HCT116 (cell line): ENCODE measurements around the gene WSCD2. TPM values are rescaled to one million over a fixed set of nuclear protein-coding genes. Genes with fewer than 3 reads are reported as not detected.

Experiments used
- ATAC-seq: fragments of 200-7000 bp; cut with Tn5 transposase; 2 replicates; pipeline ENCODE4 v1.9.1; 2020; ENCODE audit warnings: mild to moderate bottlenecking, moderate library complexity
- BruUV-seq: library from RNA; stranded (reverse); fragments of 400-500 nt; replicated peaks from 2 replicates; lab custom pipeline; 2021; lab: Mats Ljungman, UMichigan
- CTCF ChIA-PET: fragments of 300-600 bp; sonication (Branson Sonifier 250); formaldehyde crosslinking; loops from one replicate; lab custom pipeline; 2021; ENCODE audit warnings: antibody characterized with exemption; lab: Charles Lee
- POLR2A ChIA-PET: fragments of 300-600, 350-600 bp; sonication (Branson Sonifier 250); formaldehyde crosslinking; loops from one replicate; lab custom pipeline; 2021; ENCODE audit warnings: antibody characterized with exemption; lab: Charles Lee
- RAD21 ChIA-PET, 2 experiments: fragments of 300-600 bp; sonication (Branson Sonifier 250); formaldehyde crosslinking; loops; one replicate each; lab custom pipeline; 2023; ENCODE audit warnings: low total read pairs in 2 of 2; ENCODE audit not compliant: uncharacterized antibody in 2 of 2, unreplicated experiment in 2 of 2, low non-redundant PET in 1 of 2; lab: Charles Lee
- DNase-seq: peaks from one replicate; pipeline ENCODE4 v3.0.0-alpha.2; 2010; ENCODE audit warnings: low read depth, low spot score
- H2AFZ ChIP-seq: fragments of 200-600 bp; shearing (Covaris generic), sonication (generic); 2 replicates; pipeline ENCODE4 v1.6.1; 2017; ENCODE audit warnings: low read depth, mixed run types, mixed read lengths, antibody characterized with exemption, low read length; ENCODE audit not compliant: poor library complexity, severe bottlenecking
- H3K27ac ChIP-seq: 2 replicates; pipeline ENCODE4 v1.5.1; 2012; ENCODE audit warnings: low read depth, low read length
- H3K27me3 ChIP-seq: fragments of 200-600 bp; sonication (generic); 2 replicates; pipeline ENCODE4 v1.6.1; 2016; ENCODE audit warnings: mixed run types, low read length, mixed read lengths; ENCODE audit not compliant: insufficient read depth
- H3K36me3 ChIP-seq, 2 experiments: fragments of 200-500 bp in 1 of 2; fragments of 200-600 bp in 1 of 2; sonication (Bioruptor generic) in 1 of 2; sonication (generic) in 1 of 2; 2 replicates each; pipeline versions ENCODE4 v1.5.1 to v1.6.1; 2014 to 2016; ENCODE audit warnings: low read length in 2 of 2, inconsistent platforms in 1 of 2, mixed read lengths in 1 of 2, mixed run types in 1 of 2; ENCODE audit not compliant: insufficient read depth in 2 of 2, control insufficient read depth in 1 of 2
- H3K4me1 ChIP-seq, 2 experiments: fragments of 200-600 bp in 1 of 2; sonication (generic) in 1 of 2; 2 replicates each; pipeline versions ENCODE4 v1.5.1 to v1.6.1; 2012 to 2017; ENCODE audit warnings: low read length in 2 of 2, inconsistent platforms in 1 of 2, mild to moderate bottlenecking in 1 of 2, mixed read lengths in 1 of 2, mixed run types in 1 of 2, moderate library complexity in 1 of 2; ENCODE audit not compliant: insufficient read depth in 2 of 2, control insufficient read depth in 1 of 2
- H3K4me2 ChIP-seq: fragments of 200-600 bp; sonication (generic); 2 replicates; pipeline ENCODE4 v1.6.1; 2017; ENCODE audit warnings: mixed run types, low read length, mixed read lengths
- H3K4me3 ChIP-seq, 2 experiments: fragments of 200-600 bp in 1 of 2; sonication (generic) in 1 of 2; replicated peaks in 1 of 2; 2 replicates each; pipeline ENCODE4 v1.5.1; 2011 to 2016; ENCODE audit warnings: low read length in 2 of 2, control low read depth in 1 of 2, low read depth in 1 of 2, mild to moderate bottlenecking in 1 of 2, mixed read lengths in 1 of 2, mixed run types in 1 of 2
- H3K79me2 ChIP-seq: fragments of 200-600 bp; sonication (generic); 2 replicates; pipeline ENCODE4 v1.6.1; 2017; ENCODE audit warnings: mild to moderate bottlenecking, mixed run types, low read length, moderate library complexity, mixed read lengths; ENCODE audit not compliant: insufficient read depth
- H3K9ac ChIP-seq: fragments of 200-600 bp; sonication (generic); 2 replicates; pipeline ENCODE4 v1.6.1; 2016; ENCODE audit warnings: low read length, mixed read lengths
- H3K9me2 ChIP-seq: fragments of 200-600 bp; sonication (generic), shearing (Covaris generic); 2 replicates; pipeline ENCODE4 v1.6.1; 2017; ENCODE audit warnings: mixed run types, mild to moderate bottlenecking, moderate library complexity; ENCODE audit not compliant: insufficient read depth
- H3K9me3 ChIP-seq, 2 experiments: fragments of 200-500 bp in 1 of 2; fragments of 200-600 bp in 1 of 2; sonication (Bioruptor generic) in 1 of 2; sonication (generic) in 1 of 2; 2 replicates each; pipeline ENCODE4 v1.6.1; 2014 to 2017; ENCODE audit warnings: low read length in 2 of 2, mixed read lengths in 2 of 2, inconsistent platforms in 1 of 2, low read depth in 1 of 2, mild to moderate bottlenecking in 1 of 2, mixed run types in 1 of 2, moderate library complexity in 1 of 2; ENCODE audit not compliant: control insufficient read depth in 1 of 2, insufficient read depth in 1 of 2
- H4K20me1 ChIP-seq: fragments of 200-600 bp; sonication (generic), shearing (Covaris generic); 2 replicates; pipeline ENCODE4 v1.6.1; 2017; ENCODE audit warnings: mixed run types, mild to moderate bottlenecking, moderate library complexity; ENCODE audit not compliant: insufficient read depth
- CBX3 ChIP-seq: IDR thresholded peaks from 2 replicates; pipeline ENCODE4 v1.6.1; 2012; ENCODE audit warnings: low read depth
- EGR1 ChIP-seq: IDR thresholded peaks from 2 replicates; pipeline ENCODE4 v1.6.1; 2012; ENCODE audit warnings: low read depth
- POLR2A ChIP-seq: IDR thresholded peaks from 2 replicates; pipeline ENCODE4 v1.7.0; 2011; ENCODE audit warnings: borderline replicate concordance; ENCODE audit not compliant: insufficient read depth, insufficient read length; ENCODE audit errors: extremely low read depth
- TCF7L2 ChIP-seq: IDR thresholded peaks from 2 replicates; pipeline ENCODE4 v1.7.0; 2011; ENCODE audit warnings: borderline replicate concordance, inconsistent platforms; ENCODE audit not compliant: insufficient read depth, insufficient read length; ENCODE audit errors: extremely low read depth
- YY1 ChIP-seq: IDR thresholded peaks from 2 replicates; pipeline ENCODE4 v1.6.1; 2011; ENCODE audit warnings: low read length, low read depth, moderate library complexity, mild to moderate bottlenecking; ENCODE audit not compliant: insufficient replicate concordance; ENCODE audit errors: extremely low read depth
- ZNF274 ChIP-seq: fragments of 200-500 bp; sonication (Bioruptor generic); IDR thresholded peaks from 2 replicates; pipeline ENCODE4 v1.6.1; 2014; ENCODE audit warnings: mild to moderate bottlenecking, low read depth, low read length, inconsistent platforms
- intact Hi-C: fragments of 100-400 bp; cut with micrococcal nuclease; formaldehyde crosslinking; loops from 2 replicates; pipeline ENCODE4 v1.10.0; 2022
- total RNA-seq: library from RNA; stranded (reverse); gene quantifications from one replicate; pipeline ENCODE4 v1.2.1, GENCODE V29; 2021; ENCODE audit not compliant: unreplicated experiment
- TF ChIP-seq, protein P1 (sequence below): IDR thresholded peaks from 2 replicates; pipeline ENCODE4 v1.6.1; 2012
- TF ChIP-seq, protein P2 (sequence below), 3 experiments: fragments of 200-600 bp in 1 of 3; sonication (generic) in 1 of 3; IDR thresholded peaks in 2 of 3; conservative IDR thresholded peaks in 1 of 3; 2 replicates each; pipeline ENCODE4 v1.5.1; 2012 to 2017; ENCODE audit warnings: low read depth in 2 of 3, low read length in 2 of 3, antibody characterized with exemption in 1 of 3, borderline replicate concordance in 1 of 3, control low read depth in 1 of 3, mild to moderate bottlenecking in 1 of 3, mixed read lengths in 1 of 3, mixed run types in 1 of 3, moderate library complexity in 1 of 3; ENCODE audit not compliant: insufficient read depth in 1 of 3
- TF ChIP-seq, protein P3 (sequence below): IDR thresholded peaks from 2 replicates; pipeline ENCODE4 v1.6.1; 2011; ENCODE audit warnings: mild to moderate bottlenecking, low read length, moderate library complexity; ENCODE audit not compliant: insufficient replicate concordance; ENCODE audit errors: extremely low read depth

The WSCD2 gene
- total RNA-seq, 1 experiment from 2014 or later = 0.05 TPM

DNA sequence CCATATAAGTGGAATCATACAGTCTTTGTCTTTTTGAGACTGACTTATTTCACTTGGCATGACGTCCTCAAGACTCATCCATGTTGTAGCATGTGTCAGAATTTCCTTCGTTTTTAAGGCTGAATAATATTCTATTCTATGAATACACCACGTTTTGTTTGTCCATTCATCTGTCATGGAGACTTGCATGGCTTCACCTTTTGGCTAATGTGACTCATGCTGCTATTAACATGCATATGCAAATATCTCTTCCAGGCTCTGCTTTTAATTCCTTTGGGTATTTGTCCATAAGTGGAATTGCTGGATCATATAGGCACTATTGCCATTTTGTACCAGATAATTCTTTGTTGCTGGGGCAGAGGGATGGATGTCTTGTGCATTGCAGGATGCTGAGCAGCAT, 19.6 kb upstream of the WSCD2 start:
- no peak overlapping the region for H2AFZ ChIP-seq
- no peak for ATAC-seq
- H3K4me3 ChIP-seq = no peak overlapping the region
- H3K4me2 ChIP-seq = no peak overlapping the region
- no peaks in the 10 kb centered on the region for H4K20me1 ChIP-seq
- H3K9ac ChIP-seq = no peak overlapping the region
- H3K4me1 ChIP-seq = no peaks in the 10 kb centered on the region
- ChIA-PET POLR2A (no interaction called here), RAD21 (no interaction called here), CTCF (no interaction called here)
- no peak for DNase-seq
- BruUV-seq = no TSS peak
- H3K36me3 ChIP-seq = no peaks in the 10 kb centered on the region
- TF ChIP-seq TCF7L2 (no peak), CBX3 (no peak), EGR1 (no peak), ZNF274 (no peak), YY1 (no peak), POLR2A (no peak)
- TF ChIP-seq, protein P1, sequence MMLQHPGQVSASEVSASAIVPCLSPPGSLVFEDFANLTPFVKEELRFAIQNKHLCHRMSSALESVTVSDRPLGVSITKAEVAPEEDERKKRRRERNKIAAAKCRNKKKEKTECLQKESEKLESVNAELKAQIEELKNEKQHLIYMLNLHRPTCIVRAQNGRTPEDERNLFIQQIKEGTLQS = no peak
- TF ChIP-seq, protein P2, sequence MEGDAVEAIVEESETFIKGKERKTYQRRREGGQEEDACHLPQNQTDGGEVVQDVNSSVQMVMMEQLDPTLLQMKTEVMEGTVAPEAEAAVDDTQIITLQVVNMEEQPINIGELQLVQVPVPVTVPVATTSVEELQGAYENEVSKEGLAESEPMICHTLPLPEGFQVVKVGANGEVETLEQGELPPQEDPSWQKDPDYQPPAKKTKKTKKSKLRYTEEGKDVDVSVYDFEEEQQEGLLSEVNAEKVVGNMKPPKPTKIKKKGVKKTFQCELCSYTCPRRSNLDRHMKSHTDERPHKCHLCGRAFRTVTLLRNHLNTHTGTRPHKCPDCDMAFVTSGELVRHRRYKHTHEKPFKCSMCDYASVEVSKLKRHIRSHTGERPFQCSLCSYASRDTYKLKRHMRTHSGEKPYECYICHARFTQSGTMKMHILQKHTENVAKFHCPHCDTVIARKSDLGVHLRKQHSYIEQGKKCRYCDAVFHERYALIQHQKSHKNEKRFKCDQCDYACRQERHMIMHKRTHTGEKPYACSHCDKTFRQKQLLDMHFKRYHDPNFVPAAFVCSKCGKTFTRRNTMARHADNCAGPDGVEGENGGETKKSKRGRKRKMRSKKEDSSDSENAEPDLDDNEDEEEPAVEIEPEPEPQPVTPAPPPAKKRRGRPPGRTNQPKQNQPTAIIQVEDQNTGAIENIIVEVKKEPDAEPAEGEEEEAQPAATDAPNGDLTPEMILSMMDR (IDR thresholded peaks at IDR 0.05 in 2 of 3, conservative IDR thresholded peaks at IDR 0.05 in 1 of 3; ENCODE audit: borderline replicate concordance in 1 of 3, insufficient read depth in 1 of 3, low read depth in 2 of 3, low read length in 2 of 3) = no peak
- TF ChIP-seq, protein P3, sequence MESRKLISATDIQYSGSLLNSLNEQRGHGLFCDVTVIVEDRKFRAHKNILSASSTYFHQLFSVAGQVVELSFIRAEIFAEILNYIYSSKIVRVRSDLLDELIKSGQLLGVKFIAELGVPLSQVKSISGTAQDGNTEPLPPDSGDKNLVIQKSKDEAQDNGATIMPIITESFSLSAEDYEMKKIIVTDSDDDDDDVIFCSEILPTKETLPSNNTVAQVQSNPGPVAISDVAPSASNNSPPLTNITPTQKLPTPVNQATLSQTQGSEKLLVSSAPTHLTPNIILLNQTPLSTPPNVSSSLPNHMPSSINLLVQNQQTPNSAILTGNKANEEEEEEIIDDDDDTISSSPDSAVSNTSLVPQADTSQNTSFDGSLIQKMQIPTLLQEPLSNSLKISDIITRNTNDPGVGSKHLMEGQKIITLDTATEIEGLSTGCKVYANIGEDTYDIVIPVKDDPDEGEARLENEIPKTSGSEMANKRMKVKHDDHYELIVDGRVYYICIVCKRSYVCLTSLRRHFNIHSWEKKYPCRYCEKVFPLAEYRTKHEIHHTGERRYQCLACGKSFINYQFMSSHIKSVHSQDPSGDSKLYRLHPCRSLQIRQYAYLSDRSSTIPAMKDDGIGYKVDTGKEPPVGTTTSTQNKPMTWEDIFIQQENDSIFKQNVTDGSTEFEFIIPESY = no peak
- H3K27ac ChIP-seq = no peak overlapping the region
- H3K79me2 ChIP-seq = no peaks in the 10 kb centered on the region
- H3K9me2 ChIP-seq = no peaks in the 10 kb centered on the region
- intact Hi-C loops = no loop called here
- H3K9me3 ChIP-seq = no peaks in the 10 kb centered on the region
- H3K27me3 ChIP-seq = peaks cover 24% of the 10 kb centered on the region
